ENCODE results near the gene PSAP.

GRCh38 chr10:71893258-71893815 is 42.3 kb upstream of the PSAP start:
- TF ChIP-seq CTCF (IDR thresholded peaks at IDR 0.05) (no peak), RAD21 (conservative IDR thresholded peaks at IDR 0.05 in 1 of 2, IDR thresholded peaks at IDR 0.05 in 1 of 2) (no peak), NR3C1 (IDR thresholded peaks at IDR 0.05) (no peak), ZFP36 (IDR thresholded peaks at IDR 0.05; ENCODE audit: borderline replicate concordance, partially characterized antibody) (no peak), ELK1 (IDR thresholded peaks at IDR 0.05; ENCODE audit: low read depth, low read length) (no peak)
